Measurements from ENCODE around the gene PLPPR2.

DNA sequence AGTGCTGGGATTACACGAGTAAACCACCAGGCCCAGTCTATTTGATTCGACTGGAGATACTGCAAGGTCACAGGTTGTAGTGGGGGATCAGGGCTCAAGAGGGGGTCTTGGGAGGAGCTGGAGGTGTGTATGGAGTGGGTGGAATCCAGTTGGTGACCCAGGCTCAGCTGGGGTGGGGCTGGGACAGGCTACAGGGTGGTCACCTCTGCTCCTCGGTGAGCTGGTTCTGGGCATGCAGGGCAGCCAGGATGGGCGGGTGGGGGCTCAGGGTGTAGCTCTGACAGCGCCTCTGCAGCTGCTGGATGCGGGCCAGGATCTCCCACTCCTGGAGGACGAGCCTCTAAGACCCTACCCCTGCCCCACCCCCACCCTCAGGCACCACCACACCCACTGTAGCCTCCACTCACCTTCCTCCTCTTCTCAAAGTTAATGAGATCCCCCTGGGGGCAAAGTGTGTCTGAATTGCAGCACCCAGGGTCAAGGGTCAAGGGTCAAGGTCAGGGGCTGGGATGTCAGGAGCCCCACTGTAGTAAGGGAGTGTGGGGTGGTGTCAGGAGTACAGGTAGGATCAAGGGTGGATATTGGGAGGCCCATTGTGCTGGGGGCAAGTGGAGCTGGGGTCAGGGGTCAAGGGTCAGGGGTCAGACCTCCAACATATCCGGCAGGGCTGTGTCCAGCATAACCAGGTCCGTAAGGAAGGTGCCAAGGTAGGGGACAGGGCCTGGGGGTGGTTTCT is 46.7 kb downstream of the PLPPR2 start:
- TF ChIP-seq POLR2A (IDR thresholded peaks at IDR 0.05; ENCODE audit: low read depth, low read length) (no peak), POLR2AphosphoS5 (IDR thresholded peaks at IDR 0.05; ENCODE audit: low read depth, low read length) (no peak)

Measured in GM12892 (cell line).